T-helper 2 cell treated with Interferon-gamma antibody and Interleukin-4, amounts not matched to agents 5 μg/mL and 100 μg/mL, for 36 hours (primary cell): ENCODE data around the gene PDE8B.

ENCODE experiments used
- DNase-seq: peaks from one replicate; pipeline ENCODE4 v3.0.0; 2021; ENCODE audit warnings: low spot score
- H3K27ac Mint-ChIP-seq: one replicate; pipeline ENCODE4 v1.8.0; 2021; ENCODE audit warnings: mild to moderate bottlenecking, mixed read lengths
- H3K27me3 Mint-ChIP-seq: one replicate; pipeline ENCODE4 v1.8.0; 2021; ENCODE audit warnings: low read depth, mixed read lengths
- H3K36me3 Mint-ChIP-seq: one replicate; pipeline ENCODE4 v1.8.0; 2021; ENCODE audit warnings: low read depth, mixed read lengths
- H3K4me1 Mint-ChIP-seq: one replicate; pipeline ENCODE4 v1.8.0; 2021; ENCODE audit warnings: low read depth, mixed read lengths
- H3K4me3 Mint-ChIP-seq: one replicate; pipeline ENCODE4 v1.8.0; 2022; ENCODE audit warnings: mild to moderate bottlenecking, moderate library complexity, mixed read lengths
- H3K9me3 Mint-ChIP-seq: one replicate; pipeline ENCODE4 v1.8.0; 2021; ENCODE audit warnings: mixed read lengths

Gene PDE8B

GRCh38 chr5:77319117-77319804 lies 108.8 kb downstream of the PDE8B start:
- Mint-ChIP-seq H3K4me1 (no peaks in the 10 kb centered on the region), H3K27ac (no peak overlapping the region), H3K4me3 (no peak overlapping the region), H3K9me3 (no peaks in the 10 kb centered on the region), H3K36me3 (no peaks in the 10 kb centered on the region), H3K27me3 (peaks cover 22% of the 10 kb centered on the region)
- no peak for DNase-seq

GRCh38 chr5:77321793-77322394 lies 111.4 kb downstream of the PDE8B start:
- H3K27me3 Mint-ChIP-seq: peaks cover 15% of the 10 kb centered on the region
- H3K4me3 Mint-ChIP-seq: no peak overlapping the region
- H3K4me1 Mint-ChIP-seq: peaks cover 3% of the 10 kb centered on the region
- no peaks in the 10 kb centered on the region for H3K9me3 Mint-ChIP-seq
- no peak overlapping the region for H3K27ac Mint-ChIP-seq
- no peak for DNase-seq
- H3K36me3 Mint-ChIP-seq: no peaks in the 10 kb centered on the region

DNA sequence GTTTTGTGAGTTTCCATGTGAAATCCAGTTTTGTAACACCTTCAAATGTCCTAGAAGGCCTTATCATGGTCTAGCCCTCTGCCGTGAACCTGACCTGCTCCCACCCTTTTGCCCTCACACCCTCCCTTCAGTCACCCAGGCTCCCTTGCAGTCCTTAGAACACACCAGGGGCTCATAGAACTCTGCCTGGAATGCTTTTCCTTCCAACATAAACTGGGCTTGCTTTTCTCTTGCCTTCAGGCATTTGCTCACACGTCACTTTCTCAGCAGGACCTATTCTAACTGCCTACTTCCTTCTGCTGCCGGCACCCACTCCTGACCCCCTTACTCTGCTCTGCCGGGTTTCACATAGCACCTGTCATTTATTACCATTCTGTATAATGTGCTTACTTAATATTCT lies 111.9 kb downstream of the PDE8B start:
- peaks cover 13% of the 10 kb centered on the region for H3K27me3 Mint-ChIP-seq
- no peaks in the 10 kb centered on the region for H3K9me3 Mint-ChIP-seq
- peaks cover 5% of the 10 kb centered on the region for H3K4me1 Mint-ChIP-seq
- no peak overlapping the region for H3K4me3 Mint-ChIP-seq
- no peaks in the 10 kb centered on the region for H3K36me3 Mint-ChIP-seq
- DNase-seq: no peak
- H3K27ac Mint-ChIP-seq: no peak overlapping the region

DNA sequence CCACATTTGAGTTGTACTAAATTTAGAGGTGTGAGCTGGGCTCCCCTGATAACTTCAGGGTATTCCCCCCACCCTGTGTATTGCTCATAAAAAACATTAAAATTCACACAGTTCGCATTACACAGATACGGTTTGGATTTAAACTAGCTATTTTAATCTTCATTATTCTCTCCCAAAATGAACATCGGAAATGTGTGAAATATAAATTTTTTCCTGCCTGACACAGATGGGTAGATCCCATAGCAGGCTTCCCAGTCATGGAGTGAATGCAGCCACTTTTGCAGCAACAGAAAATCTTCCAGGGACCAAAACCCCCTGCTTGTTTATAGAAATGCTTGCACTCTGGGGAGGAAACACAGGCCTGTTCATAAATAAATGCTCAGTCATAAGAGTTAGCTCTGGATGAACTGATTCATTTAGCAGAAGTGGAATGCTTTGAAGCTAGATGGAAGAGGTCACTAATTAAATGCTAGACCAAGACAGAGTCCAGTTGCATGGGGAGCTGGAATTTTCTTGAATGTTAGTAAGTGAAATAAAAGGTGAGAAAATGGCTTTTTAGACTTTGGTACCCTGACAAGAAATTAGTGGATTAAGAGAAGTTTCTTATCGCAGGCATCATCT lies 115.6 kb downstream of the PDE8B start:
- Mint-ChIP-seq H3K9me3 (no peaks in the 10 kb centered on the region), H3K27me3 (no peaks in the 10 kb centered on the region), H3K4me3 (no peak overlapping the region), H3K27ac (no peak overlapping the region), H3K36me3 (no peaks in the 10 kb centered on the region), H3K4me1 (peaks cover 31% of the 10 kb centered on the region)
- DNase-seq: no peak

- Mint-ChIP-seq H3K36me3 (no peaks in the 10 kb centered on the region), H3K4me3 (no peak overlapping the region), H3K4me1 (peaks cover 31% of the 10 kb centered on the region), H3K27ac (no peak overlapping the region), H3K27me3 (peaks cover 5% of the 10 kb centered on the region), H3K9me3 (no peaks in the 10 kb centered on the region)
- DNase-seq: no peak
Observed at GRCh38 chr5:77326986-77327734, 116.7 kb downstream of the PDE8B start.

DNA sequence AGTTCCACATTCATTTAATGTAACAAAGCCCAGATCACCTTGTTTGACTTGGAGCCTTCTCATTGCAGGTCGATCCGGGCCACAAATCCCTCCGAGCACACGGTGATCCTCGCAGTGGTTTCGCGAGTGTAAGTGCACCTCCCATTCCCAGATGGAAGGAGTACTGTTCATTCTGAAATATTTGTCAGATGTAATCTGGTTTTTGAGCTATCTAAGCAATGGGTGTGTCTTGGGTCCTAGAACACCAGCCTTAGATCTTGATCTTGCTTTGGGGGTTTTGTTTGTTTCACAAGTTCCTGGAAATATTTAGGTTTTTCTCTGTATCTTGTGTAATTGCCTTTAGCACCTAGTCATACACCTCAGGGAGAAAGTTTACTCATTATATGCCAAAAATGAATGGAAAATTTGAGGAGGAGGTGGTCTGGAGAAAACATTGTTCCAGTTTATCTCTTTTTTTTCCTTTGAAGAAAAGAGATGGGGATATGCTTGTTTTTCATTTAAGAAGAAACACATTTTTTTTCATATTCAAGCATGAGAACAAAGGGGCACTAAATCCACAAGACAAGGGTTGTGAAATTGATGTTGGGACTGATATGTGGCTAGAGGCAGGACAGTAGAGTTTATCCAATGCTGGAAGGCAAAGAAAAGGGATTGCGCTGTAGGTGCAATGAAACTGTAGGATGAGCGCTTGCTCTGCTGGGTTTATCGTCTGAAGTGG lies 118.6 kb downstream of the PDE8B start:
- Mint-ChIP-seq H3K4me3 (peak overlapping the region; percentile 45), H3K9me3 (no peaks in the 10 kb centered on the region), H3K36me3 (no peaks in the 10 kb centered on the region), H3K27ac (peak overlapping the region; percentile 68), H3K4me1 (peaks cover 31% of the 10 kb centered on the region), H3K27me3 (peaks cover 5% of the 10 kb centered on the region)
- DNase-seq: peak; percentile 13

- Mint-ChIP-seq H3K4me1 (peaks cover 31% of the 10 kb centered on the region), H3K36me3 (no peaks in the 10 kb centered on the region), H3K4me3 (no peak overlapping the region), H3K27me3 (peaks cover 5% of the 10 kb centered on the region), H3K27ac (peak overlapping the region; percentile 68), H3K9me3 (no peaks in the 10 kb centered on the region)
- DNase-seq: no peak
Observed at GRCh38 chr5:77329664-77330430, 119.4 kb downstream of the PDE8B start.

GRCh38 chr5:77333036-77333435 lies 122.6 kb downstream of the PDE8B start:
- Mint-ChIP-seq H3K27me3 (peaks cover 5% of the 10 kb centered on the region), H3K4me1 (peaks cover 20% of the 10 kb centered on the region), H3K27ac (no peak overlapping the region), H3K4me3 (no peak overlapping the region), H3K36me3 (no peaks in the 10 kb centered on the region), H3K9me3 (no peaks in the 10 kb centered on the region)
- DNase-seq: no peak

DNA sequence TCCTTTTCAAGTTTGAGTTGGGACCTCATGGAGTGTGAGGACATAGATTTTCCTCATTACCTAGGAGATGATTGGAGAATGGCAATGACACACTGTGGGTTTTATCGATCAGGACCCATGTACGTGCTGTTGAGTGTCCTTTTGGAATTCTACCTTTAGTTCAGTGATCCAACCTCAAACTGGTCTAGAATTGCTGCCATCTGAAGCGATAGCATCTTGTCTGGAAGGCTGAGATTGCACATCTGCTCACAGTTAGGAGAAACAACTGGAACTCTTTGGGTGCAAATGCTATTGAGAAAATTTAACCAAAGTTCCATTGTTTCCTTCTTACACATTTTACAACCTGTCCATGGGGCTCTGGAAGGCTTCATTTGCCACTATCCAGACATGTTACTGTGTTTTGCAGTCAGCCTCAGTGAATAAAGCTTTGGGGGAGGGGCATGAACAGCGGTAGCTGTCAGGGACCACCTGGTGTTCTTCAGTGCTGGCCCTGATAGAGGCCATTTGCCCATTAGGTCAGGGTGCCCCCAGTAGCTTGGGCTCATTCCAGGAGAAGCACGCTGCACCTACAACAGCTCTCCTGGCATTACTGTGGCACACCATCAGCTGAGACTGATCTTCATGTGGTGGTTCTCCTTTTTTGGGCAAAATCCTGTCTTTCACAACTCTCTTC lies 123.1 kb downstream of the PDE8B start:
- Mint-ChIP-seq H3K27ac (no peak overlapping the region), H3K4me3 (no peak overlapping the region), H3K36me3 (no peaks in the 10 kb centered on the region), H3K9me3 (no peaks in the 10 kb centered on the region), H3K4me1 (peaks cover 17% of the 10 kb centered on the region), H3K27me3 (peaks cover 5% of the 10 kb centered on the region)
- no peak for DNase-seq

DNA sequence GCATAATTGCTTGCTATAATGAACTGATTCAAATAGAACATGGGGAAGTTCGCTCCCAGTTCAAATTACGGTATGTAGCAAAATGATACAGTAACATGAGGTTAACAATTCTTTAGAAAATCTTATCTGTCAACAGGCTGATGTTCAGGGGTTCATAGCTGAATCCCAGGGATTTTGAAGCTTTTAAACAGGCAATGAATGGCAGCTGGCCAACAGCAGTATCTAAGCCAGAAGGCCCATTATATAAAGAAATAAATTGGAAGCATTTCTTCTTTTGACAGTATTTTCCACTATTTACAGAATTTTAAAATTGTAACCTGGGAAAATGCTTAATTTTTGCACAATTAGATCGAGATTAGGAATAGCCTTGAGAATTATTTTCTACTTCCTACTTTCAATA lies 126.8 kb downstream of the PDE8B start:
- H3K27me3 Mint-ChIP-seq: peaks cover 6% of the 10 kb centered on the region
- DNase-seq: no peak
- H3K36me3 Mint-ChIP-seq: no peaks in the 10 kb centered on the region
- H3K9me3 Mint-ChIP-seq: no peaks in the 10 kb centered on the region
- no peaks in the 10 kb centered on the region for H3K4me1 Mint-ChIP-seq
- H3K27ac Mint-ChIP-seq: no peak overlapping the region
- H3K4me3 Mint-ChIP-seq: no peak overlapping the region

DNA sequence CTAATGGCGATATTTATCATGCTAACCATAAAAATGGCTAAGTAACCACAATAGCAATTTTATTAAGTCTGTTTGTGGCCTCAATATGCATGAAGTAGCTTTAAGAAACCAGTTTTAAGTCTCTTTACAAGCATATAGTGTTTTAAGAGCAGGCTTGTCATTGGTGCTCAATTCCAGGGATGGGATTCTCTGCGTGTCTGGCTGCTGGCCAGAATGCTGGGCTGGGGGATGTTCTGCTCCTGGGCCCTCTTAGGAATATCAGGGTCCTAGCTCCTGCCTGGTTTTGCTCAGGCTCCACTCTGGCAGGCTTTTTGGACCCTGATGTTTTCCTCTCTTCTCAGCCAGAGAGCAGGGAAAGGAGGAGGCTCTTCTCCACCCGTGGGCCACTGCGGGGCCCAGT lies 127.2 kb downstream of the PDE8B start:
- H3K4me3 Mint-ChIP-seq: no peak overlapping the region
- H3K9me3 Mint-ChIP-seq: no peaks in the 10 kb centered on the region
- no peak overlapping the region for H3K27ac Mint-ChIP-seq
- H3K36me3 Mint-ChIP-seq: no peaks in the 10 kb centered on the region
- H3K4me1 Mint-ChIP-seq: no peaks in the 10 kb centered on the region
- DNase-seq: no peak
- H3K27me3 Mint-ChIP-seq: peaks cover 6% of the 10 kb centered on the region

DNA sequence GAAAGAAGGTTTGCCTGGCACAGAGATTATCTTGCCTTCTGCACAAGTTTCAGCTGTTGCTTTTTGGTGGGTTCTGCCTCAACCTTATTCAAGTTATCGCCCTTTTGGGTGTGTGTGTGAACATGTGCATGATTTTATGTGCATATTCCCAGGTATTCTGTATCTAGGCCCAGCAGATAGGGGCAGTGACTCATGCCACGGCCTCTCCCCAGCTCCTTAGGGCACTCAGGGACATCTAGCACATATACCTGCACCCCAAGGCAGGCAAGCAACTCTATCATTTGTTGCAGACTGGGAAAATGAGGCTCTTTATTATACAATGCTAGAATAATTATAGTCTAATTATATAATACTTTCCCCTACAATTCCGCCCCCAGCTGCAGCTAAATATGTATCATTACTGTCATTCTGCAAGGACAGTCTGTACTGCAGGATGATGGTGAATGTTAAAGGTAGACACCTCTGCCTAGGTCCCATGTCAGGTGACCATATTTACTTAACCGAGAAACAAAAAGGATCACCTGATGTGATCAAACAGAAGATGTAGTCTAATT lies 128.9 kb downstream of the PDE8B start:
- Mint-ChIP-seq H3K27me3 (peaks cover 6% of the 10 kb centered on the region), H3K4me1 (no peaks in the 10 kb centered on the region), H3K4me3 (no peak overlapping the region), H3K9me3 (no peaks in the 10 kb centered on the region), H3K36me3 (no peaks in the 10 kb centered on the region), H3K27ac (no peak overlapping the region)
- DNase-seq: no peak
